ENCODE measurements around the gene ING3.
A peak's percentile ranks its signal among the peaks of the same experiment; 100 is the strongest.
"Not testable (repeated sequence)": the region's sequence is repeated elsewhere in the genome, so short reads cannot be mapped to it uniquely, and the experiment has no call there.

The ING3 gene

DNA sequence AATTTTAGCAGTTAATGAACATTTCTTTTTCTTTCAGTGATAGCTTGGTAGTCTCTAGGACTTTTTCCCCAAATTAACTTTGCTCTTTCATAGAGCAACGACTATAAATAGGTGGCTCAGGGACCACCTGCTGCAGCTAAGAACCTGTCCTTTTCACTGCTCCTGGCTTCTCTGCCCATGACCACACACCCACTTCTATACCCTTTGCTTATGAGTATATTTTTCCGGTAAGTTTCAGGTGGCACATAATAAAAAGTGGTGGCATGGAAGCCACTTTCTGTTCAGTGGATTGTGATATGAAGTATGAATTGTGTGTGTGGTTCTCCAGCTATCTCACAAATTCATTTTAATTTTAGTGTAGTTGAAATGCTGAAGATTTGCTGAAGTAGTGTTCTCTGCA is 1.2 kb downstream of the ING3 start:
- no peak for DNase-seq

DNA sequence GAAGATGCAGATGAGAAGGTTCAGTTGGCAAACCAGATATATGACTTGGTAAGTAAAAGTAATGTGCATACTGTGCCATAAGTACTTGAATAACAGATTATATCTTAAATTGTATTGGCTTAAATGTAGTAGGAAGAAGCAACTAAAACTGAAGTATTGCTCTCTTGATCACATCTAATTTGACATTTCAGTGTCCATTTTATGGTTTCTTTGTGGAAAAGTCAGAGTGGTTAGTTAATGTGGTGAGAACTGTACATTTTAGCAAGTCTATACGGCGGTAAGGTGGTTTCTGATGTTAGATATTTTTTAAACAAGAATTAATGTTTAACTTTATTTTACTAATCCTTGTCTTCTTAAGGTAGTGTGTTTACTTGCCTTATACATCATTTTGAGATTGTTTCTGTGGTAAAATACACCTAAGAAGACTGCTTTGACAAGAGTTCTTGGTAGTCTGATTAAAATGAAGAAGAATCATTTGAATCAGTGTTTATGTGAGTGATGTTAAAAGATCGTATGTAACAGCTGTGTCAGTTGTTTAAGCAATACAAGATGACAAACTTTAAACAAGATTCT is 5.1 kb downstream of the ING3 start:
- no peak for DNase-seq

DNA sequence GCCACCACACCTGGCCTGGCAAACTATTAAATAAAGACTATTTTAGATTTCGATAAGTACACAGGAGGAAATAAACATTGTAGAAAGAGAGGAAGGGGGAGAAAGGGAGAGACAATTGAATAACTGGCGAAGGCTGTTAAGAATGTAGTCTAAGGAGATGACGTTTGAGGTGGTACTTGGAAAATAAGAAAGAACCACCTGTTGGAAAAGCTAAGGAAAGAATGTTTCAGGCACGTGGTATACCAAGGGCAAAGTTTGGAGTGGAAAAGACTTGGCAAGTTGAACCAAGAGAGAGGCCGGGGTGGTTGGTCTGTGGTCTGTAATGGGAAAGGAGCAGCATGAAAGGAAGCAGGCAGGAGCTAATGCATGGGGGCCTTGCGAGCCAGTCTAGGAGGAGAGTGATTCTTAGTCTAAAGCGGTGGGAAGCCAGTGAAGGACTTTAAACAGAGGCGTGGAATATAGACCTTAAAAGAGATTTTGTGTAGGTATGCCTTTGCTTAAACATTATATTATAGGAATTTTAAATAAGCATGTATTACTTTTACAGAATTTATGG is 9.4 kb downstream of the ING3 start:
- no peak for DNase-seq

DNA sequence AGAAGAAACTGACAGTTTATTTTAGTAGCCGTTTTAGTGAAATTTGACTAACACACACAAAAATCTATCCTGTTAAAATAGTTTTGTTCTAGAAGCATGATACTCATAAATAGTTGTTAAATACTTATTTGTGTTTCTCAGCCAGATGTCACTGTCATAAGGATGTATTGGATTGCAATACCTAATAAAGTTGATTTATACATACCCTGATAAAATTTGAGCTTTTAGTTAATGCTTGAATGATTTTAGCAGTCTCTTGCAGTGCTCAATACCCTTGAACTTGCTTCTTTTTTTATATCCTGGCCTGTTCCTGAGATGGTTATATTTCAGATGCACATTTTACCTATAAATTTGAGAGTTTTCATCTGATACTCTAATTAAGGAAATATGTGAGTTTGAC is 10.1 kb downstream of the ING3 start:
- DNase-seq, result no peak

DNA sequence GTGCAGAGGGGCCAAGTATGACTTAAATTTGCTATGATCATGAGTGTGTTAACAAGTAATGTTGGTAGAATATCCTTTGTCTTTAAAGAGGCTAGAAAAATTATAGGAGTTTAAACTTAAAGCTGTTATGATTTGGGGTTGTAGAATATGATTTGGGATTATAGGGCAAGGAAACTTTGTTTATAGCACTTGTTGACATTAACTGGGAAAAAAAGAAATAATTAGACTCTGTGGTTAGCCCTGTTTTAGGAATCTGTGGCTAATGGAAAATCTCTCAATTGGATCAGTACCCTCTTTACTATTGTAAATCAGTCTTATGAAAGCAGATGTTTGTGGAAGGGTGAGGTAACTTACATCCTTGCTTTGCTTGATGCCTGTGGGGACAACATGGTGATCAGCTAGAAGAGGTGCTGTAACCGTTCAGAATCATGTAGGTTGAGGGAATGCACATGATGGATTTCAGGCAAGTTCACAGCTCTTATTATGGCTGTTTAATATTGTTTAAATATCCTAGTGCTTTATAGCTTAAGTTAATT is 11.1 kb downstream of the ING3 start:
- DNase-seq, result no peak

DNA sequence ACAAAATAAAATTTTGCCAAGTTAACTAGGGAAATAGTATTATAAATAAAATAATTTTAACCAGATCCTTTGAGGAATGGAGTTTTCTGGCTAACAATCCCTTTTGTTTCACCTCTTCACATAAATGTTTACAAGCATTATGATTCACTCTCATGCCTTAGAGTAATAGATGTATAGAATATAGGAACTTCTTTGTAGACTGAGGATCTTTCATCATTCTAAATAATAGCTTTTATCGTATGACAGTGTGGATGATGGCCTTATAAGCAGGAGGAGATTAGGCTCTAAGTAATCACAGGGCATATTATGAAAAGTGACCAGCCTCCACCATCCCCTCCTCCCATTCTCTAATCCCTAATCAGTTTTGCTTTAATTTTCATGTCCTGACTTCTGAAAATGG is 13.5 kb downstream of the ING3 start:
- no peak for DNase-seq

DNA sequence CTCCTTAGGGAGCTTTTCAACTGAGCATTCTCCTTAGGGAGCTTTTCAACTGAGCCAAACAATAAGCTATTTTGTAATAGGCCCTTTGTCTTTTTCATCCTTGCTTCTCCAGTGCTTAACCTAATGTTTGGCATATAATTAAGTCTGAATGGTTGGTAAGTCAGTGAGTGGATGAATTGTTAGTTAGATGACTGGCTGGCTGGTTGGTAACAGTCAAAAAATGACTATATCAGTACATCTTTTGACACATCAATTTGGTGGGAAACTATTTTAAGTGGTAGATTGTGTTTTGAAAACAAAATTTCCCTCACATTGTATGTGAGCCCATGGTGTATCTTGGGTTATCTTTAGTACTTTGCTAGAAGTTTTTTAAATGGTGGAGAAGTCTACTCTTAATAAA is 16.4 kb downstream of the ING3 start:
- DNase-seq, result no peak

DNA sequence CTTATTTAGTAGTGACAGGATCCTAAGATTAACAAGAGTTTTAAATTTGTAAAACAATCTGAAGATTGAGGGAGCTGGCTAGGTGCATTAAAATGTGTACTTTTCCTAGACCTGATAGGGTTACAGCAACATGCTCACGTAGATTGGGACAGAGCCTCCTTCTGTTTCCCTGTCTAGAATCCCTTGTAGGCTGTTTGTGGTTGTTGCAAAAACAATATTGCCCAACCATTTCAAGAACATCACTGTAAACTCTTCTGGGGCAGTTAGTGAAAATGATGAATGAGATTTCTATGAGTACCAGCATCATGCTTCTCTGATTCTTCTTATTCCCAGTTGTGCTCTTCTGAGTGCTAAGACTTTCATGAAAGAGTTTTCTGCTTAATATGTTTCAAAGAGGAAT is 23.3 kb downstream of the ING3 start:
- no peak for DNase-seq

DNA sequence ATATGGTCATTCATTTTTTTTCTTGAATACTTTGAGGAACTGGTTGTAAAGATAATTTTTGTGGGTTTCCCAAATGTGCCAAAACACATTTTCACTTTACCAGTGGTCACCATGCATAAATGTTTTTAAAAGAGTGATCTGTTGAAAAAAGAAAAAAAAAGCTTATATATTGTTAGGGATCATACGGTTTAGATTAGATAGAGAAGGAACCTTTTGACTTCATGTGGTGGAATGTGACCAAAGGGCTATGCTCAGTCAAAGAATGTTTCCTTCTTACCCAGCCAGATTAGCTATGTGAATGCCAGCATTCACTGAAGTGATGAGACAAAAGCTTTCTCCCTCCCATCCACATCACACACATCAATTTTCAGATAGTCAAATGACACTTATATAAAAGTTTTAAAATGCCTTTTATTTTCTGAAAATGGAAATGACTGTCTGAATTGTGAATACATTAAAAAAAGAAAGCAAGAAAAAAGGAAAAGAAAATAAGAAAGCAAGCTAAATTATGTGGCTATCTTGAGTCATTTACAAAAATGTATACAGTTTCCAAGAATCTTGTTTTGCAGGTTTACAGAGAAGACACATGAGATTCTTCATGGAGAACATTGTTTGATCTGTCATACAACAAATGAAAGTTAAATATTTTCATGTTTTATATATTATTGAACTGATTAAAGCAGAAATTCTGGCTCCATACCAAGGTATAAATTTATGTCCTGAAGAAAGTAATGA is 29.4 kb downstream of the ING3 start:
- DNase-seq, result no peak

DNA sequence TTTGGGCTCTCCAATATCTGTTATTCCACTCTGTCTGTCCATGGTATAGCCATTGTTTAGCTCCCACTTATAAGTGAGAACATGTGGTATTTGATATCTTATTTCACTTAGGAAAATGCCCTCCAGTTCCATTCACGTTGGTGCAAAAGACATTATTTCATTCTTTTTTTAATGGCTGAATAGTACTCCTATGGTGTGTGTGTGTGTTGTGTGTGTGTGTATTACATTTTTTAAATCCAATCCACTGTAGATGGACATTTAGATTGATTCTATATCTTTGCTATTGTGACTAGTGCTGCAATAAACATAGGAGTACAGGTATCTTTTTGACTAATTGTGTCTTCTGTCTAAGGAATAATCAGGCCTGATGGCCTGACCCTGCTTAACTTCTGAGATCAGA is 30.5 kb downstream of the ING3 start:
- no peak for DNase-seq

DNA sequence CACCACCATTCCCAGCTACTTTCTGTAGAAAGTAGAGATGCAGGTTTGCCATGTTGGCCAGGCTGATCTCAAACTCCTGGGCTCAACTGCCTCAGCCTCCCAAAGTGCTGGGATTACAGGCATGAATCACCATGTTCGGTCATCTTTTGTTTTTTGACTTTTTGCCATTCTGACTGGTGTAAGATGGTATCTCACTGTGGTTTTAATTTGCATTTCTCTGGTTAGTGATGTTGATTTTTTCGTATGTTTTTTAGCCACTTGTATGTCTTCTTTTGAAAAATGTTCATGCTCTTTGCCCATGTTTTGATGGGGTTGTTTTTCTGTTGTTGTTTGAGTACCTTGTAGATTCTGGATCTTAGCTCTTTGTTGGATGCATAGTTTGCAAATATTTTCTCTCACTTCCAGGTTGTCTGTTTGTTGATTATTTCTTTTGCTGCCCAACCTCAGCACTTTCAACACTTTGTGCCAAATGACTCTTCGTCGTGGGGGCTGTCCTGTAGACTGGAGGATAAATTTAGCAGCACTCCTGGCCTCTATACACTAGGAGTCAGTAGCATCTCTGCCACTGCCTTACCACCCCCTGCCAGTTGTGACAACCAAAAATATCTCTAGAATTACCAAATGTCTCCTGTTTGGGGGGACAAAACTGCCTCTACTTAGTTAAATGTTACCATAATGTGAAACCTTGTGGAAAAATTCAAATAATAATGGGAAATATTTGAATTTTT is 31.5 kb downstream of the ING3 start:
- DNase-seq, result no peak

DNA sequence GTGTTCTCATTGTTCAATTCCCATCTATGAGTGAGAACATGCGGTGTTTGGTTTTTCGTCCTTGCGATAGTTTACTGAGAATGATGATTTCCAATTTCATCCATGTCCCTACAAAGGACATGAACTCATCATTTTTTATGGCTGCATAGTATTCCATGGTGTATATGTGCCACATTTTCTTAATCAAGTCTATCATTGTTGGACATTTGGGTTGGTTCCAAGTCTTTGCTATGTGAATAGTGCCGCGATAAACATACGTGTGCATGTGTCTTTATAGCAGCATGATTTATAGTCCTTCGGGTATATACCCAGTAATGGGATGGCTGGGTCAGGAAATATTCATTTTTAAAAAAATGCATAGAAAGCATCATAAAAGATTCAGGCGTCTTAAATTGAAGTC is 33.0 kb downstream of the ING3 start:
- DNase-seq, result not testable (repeated sequence)

DNA sequence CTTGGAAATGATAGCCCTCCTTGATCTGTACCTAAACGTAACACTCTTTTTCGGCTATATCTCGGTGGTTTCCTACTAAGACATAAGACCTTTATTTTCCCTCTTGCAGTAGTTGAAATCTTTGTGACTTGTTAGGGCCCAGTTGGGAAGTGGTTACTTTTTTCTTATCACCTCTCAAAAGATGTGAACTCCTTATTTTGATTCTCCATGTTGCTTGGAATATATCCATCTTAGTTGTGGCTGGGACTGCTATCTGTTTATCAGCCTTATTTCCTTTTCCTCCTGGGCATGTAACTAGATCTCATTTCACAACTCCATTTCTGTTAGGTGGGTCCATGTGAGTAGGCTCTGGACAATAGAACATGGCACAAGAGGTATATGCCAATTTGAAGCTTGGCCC is 33.8 kb downstream of the ING3 start:
- DNase-seq, result no peak

DNA sequence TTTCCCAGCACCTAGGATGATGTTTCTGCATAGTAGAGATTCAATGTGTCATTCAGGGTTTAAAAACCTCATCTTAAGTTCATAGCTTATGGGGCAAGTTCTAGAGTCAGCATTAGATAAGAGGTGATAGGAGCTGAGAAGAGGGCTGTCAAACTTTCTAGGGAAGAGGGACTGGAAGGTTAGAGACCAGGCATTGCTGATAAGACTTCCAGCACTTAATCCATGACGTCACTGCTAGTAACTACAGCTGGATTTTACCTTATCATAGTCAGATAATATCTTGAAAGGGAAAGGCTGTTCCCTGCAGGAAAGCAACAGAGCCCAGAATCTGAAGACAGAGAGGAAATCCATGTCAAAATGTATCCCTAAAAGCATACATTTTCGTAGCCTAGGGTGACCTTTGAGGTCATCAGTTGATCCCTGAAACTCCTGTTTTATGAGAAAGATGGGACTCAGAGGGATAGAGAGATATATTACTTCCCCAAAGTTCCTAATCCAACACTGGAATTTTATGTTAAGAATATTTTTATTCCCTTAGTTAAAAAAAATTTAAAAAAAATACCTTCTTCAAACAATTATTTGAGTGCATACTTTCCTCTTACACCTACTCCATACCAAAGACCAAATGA is 34.7 kb downstream of the ING3 start:
- DNase-seq, result no peak

DNA sequence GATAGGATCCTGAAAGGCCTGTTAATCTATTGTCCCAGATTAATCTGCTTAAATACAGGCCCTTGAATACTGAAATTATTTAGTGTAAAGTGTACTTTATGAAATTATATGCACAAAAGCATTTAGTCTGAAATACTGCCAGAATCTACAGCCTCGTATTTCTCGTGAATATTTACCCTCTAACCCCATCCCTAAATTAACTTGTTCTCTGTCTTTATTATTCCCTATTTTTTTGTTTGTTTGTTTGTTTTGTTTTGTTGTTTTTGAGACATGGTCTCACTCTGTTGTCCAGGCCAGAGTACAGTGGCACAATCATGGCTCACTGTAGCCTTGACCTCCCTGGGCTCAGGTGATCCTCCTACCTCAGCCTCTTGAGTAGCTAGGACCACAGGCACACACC is 35.3 kb downstream of the ING3 start:
- no peak for DNase-seq

DNA sequence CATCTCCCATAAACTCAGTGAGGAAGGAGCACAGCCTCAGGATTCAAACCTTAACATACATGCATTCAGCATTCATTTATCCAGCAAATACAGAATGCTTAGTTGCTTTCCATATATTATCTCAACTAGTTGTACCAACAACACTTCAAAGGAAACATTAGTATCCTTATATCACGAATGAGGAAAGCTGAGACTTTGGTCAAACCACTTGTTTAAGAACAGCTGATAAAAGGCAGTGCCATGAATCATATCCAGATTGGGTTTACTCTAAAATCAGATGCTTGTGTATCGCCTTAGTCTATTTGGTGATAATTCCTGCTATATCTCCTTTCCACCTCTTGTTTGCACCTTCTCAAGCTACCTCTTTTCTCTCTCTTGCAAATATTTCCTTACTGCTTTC is 36.1 kb downstream of the ING3 start:
- DNase-seq, result no peak

DNA sequence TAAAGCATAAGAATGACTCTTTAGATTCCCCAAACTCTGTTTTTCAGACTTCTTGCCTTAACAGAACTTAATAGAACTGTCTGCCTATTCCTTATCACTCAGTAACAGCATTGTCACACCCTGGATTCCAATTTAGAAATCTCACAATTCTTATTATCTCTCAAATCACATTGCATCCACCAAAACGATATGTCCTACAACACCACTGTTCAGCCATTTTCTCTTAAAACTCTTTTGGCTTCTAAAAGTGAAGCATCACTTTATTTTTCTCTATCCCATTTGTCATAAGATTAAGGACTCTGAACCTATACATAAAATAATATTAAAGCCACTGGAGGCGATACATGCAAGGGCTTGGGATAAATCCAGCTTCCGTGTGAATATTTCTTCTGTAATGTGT is 36.7 kb downstream of the ING3 start:
- no peak for DNase-seq

DNA sequence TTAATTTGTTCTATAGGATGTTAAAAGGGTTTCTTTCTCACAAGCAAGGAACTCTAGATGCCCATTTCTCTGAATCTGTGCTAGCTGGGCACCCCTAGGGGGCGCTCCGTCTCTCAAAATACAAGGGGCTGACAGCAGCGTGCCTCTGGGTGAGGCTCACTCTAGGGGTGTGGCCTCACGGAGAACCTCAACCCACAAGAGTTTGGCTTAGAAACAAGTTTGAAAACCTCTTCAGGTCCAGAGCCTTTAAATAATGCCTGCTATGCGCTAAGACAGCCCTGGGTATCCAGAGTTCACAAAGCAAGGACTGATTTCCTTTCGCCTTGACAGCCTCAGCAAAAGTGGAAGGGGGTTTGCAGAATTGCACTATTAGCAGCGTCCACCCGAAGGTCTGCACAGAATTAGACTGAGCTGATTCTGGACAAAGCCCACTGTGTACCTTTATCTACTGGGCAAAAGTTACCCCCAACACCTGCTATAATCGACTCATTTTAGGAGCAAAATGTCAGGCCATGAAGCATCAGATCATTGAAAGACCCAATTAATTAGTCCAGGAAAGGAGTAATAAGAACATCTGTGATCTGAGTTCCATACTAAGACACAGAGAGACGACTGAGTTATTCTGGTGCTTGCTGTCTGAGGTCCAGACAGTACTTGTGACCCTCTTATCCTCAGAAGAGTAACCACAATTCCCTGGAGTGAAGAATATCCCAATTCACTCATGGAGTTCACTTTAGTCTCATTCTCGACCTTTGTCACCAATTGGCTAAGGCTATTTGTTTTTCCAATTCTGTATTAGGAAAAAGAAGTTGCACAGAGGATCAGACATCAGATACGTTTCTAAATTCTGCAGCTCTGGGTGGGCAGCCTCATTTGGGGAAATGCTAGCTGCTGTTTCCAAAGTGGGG is 37.4 kb downstream of the ING3 start:
- peak; percentile 50 for DNase-seq

DNA sequence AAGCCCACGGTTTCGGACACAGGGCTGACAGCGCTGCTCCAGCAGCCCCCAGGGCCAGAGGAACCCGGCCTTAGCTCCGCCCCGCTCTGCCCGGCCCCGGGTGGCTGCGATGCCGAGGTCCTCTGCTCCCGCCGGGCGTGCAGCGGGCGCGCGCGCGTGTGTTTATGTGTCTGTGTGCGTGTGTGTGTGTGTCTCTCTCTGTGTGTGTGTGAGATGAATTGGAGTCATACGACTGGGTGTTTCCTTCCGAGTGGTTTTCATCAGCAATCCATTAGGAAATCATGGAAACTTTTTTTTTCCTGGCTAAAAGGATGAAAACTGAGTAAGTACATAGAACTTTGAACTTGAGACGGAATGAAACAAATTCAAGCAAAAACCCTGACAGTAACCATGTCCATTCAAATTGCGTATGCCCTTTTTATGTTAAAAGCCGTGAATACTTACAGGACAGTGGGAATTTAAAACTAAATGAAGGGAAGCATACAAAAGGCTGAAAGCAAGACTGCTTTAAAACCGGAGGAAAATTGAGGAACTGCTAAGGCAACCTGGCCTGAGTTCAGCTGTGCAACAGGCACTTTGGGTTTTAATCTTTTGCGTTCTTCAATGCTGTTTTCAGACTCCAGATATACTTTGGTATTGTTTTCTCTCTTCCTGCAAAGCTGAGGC is 38.1 kb downstream of the ING3 start, which contains the start of gene CPED1:
Gene CPED1 (plus strand): TSS at position 121 of the 666 bp plus-strand sequence. CDS start 911 bp downstream, outside the sequence.
- DNase-seq, result no peak

DNA sequence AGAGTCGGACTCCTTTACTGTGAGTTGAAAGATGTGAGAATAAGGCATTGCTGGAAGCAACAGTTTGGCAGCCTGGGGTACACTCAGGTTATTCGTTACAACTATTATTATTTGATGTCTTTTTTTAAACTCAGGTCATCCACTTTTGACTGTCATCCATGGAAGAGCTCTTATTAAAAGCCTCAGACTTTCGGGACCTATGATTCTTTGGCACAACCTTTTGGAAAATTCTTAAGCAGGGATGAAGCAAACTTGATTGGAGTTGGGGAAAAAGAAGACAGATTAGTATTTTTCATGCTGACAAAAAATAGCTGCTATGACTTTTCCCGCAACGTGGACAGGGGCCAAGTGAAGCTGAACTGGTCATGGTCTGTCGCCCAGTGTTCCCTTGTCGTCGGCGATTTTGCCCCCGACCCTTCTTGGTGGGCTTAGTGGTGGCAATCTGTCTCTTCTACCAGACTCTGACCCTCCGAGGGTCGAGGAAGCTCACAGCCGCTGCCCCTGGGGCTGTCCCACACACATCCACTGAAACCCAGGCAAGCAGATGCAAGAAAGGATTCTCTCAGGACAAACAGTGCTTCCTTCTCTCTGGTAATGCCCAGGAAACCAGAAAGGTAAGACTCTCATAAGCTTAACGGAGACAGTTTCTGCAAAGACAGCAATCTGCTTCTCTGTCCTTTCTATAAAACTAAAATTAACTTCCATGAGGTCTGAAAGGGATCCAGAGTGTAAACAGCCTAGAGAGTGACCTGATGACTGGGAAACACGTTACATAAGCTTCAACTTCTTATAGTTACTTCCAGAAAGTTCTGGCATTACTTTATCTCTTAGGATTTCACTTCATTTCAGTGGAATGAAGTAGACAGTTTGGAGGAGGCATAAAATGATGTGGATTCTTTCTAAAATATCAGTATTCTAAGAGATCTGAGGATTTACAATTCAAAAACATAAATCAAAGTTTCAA is 39.0 kb downstream of the ING3 start:
- DNase-seq, result no peak

Measured in DMS153 (cell line).